ENCODE measurements around the gene RASEF. TPM values are rescaled to one million over a fixed set of nuclear protein-coding genes. Genes with fewer than 3 reads are reported as not detected.

Gene RASEF
- total and polyA plus RNA-seq, 2 of the 13 experiments (the other 11 are each of a cell fraction or from before 2014, with no cell fraction given), result 0.07 TPM; not detected in 1

GRCh38 chr9:82993856-82994605 is 68.9 kb downstream of the RASEF start:
- FAIRE-seq (no peak), ATAC-seq (no peak), DNase-seq (ENCODE audit: low spot score) (no peak)
- no peak overlapping the region for H3K4me2 ChIP-seq (ENCODE audit: low read depth, low read length)
- CTCF ChIA-PET (ENCODE audit: low intra/inter-chr PET ratio, low total read pairs), result no interaction called here
- in situ Hi-C loops (cut with HindIII; ENCODE audit: extremely low pct_ligation_motif_present, low pct_unique_long_range_greater_than_20kb), result no loop called here
- H4K20me1 ChIP-seq (ENCODE audit: insufficient read depth, low read length), result no peaks in the 10 kb centered on the region
- BruUV-seq (replicated peaks), result no TSS peak
- TF ChIP-seq ELF4 (CRISPR knock-in tag; IDR thresholded peaks at IDR 0.05; ENCODE audit: borderline replicate concordance) (no peak), FOXK1 (CRISPR knock-in tag; IDR thresholded peaks at IDR 0.05; ENCODE audit: borderline replicate concordance, low read depth) (no peak), SOX13 (IDR thresholded peaks at IDR 0.05) (no peak), SOX13 (CRISPR knock-in tag; conservative IDR thresholded peaks at IDR 0.05 in 1 of 2, IDR thresholded peaks at IDR 0.05 in 1 of 2) (no peak), GATA4 (IDR thresholded peaks at IDR 0.05; ENCODE audit: borderline replicate concordance, low read depth) (no peak), HNF4G (IDR thresholded peaks at IDR 0.05; ENCODE audit: borderline replicate concordance, low read depth, low read length) (no peak), HNF4G (CRISPR knock-in tag; IDR thresholded peaks at IDR 0.05; ENCODE audit: borderline replicate concordance, low read depth) (no peak), HNRNPUL1 (IDR thresholded peaks at IDR 0.05; ENCODE audit: low read depth, low read length) (no peak), ZNF225 (CRISPR knock-in tag; IDR thresholded peaks at IDR 0.05) (no peak), ZNF737 (CRISPR knock-in tag; IDR thresholded peaks at IDR 0.05; ENCODE audit: borderline replicate concordance) (no peak), RARA (CRISPR knock-in tag; IDR thresholded peaks at IDR 0.05) (no peak), TBX2 (CRISPR knock-in tag; IDR thresholded peaks at IDR 0.05; ENCODE audit: borderline replicate concordance) (no peak), KDM1A (CRISPR knock-in tag; IDR thresholded peaks at IDR 0.05) (no peak), SIN3B (IDR thresholded peaks at IDR 0.05; ENCODE audit: low read length) (no peak), CHD2 (IDR thresholded peaks at IDR 0.05; ENCODE audit: low read depth, low read length) (no peak), ZNF263 (CRISPR knock-in tag; IDR thresholded peaks at IDR 0.05) (no peak), ZNF326 (CRISPR knock-in tag; IDR thresholded peaks at IDR 0.05; ENCODE audit: borderline replicate concordance) (no peak), ZBTB37 (CRISPR knock-in tag; IDR thresholded peaks at IDR 0.05) (no peak)
- no peaks in the 10 kb centered on the region for H3K9me3 ChIP-seq (ENCODE audit: low read length)
- peaks cover 19% of the 10 kb centered on the region for H3K4me1 ChIP-seq (ENCODE audit: insufficient read depth, low read length)
- no peak overlapping the region for H3K27ac ChIP-seq (ENCODE audit: extremely low read length, insufficient read depth, low read length)
- no peaks in the 10 kb centered on the region for H3K36me3 ChIP-seq (replicated peaks in 1 of 2; ENCODE audit: control insufficient read depth in 1 of 2, insufficient read depth in 2 of 2, low read length in 2 of 2)
- POLR2A ChIA-PET, result no interaction called here
- no peak overlapping the region for H2AFZ ChIP-seq (ENCODE audit: low read length)
- H3K4me3 ChIP-seq (replicated peaks in 1 of 3; ENCODE audit: insufficient read depth in 1 of 3, low read depth in 2 of 3, low read length in 3 of 3), result no peak overlapping the region
- no peaks in the 10 kb centered on the region for H3K27me3 ChIP-seq (ENCODE audit: control insufficient read depth in 1 of 2, insufficient read depth in 2 of 2, low read length in 2 of 2)
- H3K9ac ChIP-seq (ENCODE audit: insufficient read depth, low read depth, low read length), result no peak overlapping the region
- 41% methylated on average over 8 of the region's 8 CpGs for WGBS (ENCODE audit: low lambda C conversion rate)
- intact Hi-C loops (cut with micrococcal nuclease; ENCODE audit: unreplicated experiment), result no loop called here
- H3K79me2 ChIP-seq (ENCODE audit: insufficient read depth, low read length), result no peaks in the 10 kb centered on the region

Data from HepG2 (cell line).